DOHH2 (cell line): ENCODE results near the gene TGFBRAP1.

ENCODE experiments used
- H3F3A ChIP-seq: fragments of 200-600 bp; sonication (generic), shearing (Covaris generic); 2 replicates; pipeline ENCODE4 v1.6.0; 2016; ENCODE audit warnings: antibody characterized with exemption, mild to moderate bottlenecking; ENCODE audit not compliant: control insufficient read depth, insufficient read depth
- H3K27ac ChIP-seq: fragments of 200-600 bp; sonication (generic); 2 replicates; pipeline ENCODE4 v1.5.1; 2014; ENCODE audit warnings: low read depth, mild to moderate bottlenecking, low read length, moderate library complexity
- H3K27me3 ChIP-seq: fragments of 200-600 bp; sonication (generic); 2 replicates; pipeline ENCODE4 v1.6.1; 2014; ENCODE audit warnings: mild to moderate bottlenecking, low read length, mixed read lengths; ENCODE audit not compliant: control insufficient read depth
- H3K36me3 ChIP-seq: fragments of 200-600 bp; sonication (generic); 2 replicates; pipeline ENCODE4 v1.6.1; 2014; ENCODE audit warnings: mild to moderate bottlenecking, low read length, moderate library complexity, mixed read lengths; ENCODE audit not compliant: control insufficient read depth
- H3K4me1 ChIP-seq: fragments of 200-600 bp; sonication (generic); 2 replicates; pipeline ENCODE4 v1.6.1; 2014; ENCODE audit warnings: mild to moderate bottlenecking, low read length, mixed read lengths; ENCODE audit not compliant: control insufficient read depth
- H3K4me2 ChIP-seq: fragments of 200-600 bp; sonication (generic); 2 replicates; pipeline ENCODE4 v1.6.0; 2014; ENCODE audit warnings: mild to moderate bottlenecking, low read length, moderate library complexity
- H3K4me3 ChIP-seq: fragments of 200-600 bp; sonication (generic); 2 replicates; pipeline ENCODE4 v1.5.1; 2014; ENCODE audit warnings: mild to moderate bottlenecking, low read length, mixed read lengths
- H3K79me2 ChIP-seq: fragments of 200-600 bp; sonication (generic); 2 replicates; pipeline ENCODE4 v1.6.1; 2014; ENCODE audit warnings: mild to moderate bottlenecking, low read length, mixed read lengths; ENCODE audit not compliant: control insufficient read depth
- H3K9me2 ChIP-seq: fragments of 200-600 bp; sonication (generic); replicated peaks from 2 replicates; pipeline ENCODE4 v1.6.1; 2014; ENCODE audit warnings: mild to moderate bottlenecking, low read length, mixed read lengths; ENCODE audit not compliant: control insufficient read depth
- H3K9me3 ChIP-seq: fragments of 200-600 bp; sonication (generic); 2 replicates; pipeline ENCODE4 v1.6.1; 2014; ENCODE audit warnings: antibody characterized with exemption, low read length, mixed read lengths; ENCODE audit not compliant: control insufficient read depth, insufficient read depth
- H4K20me1 ChIP-seq: fragments of 200-600 bp; sonication (generic); 2 replicates; pipeline ENCODE4 v1.6.0; 2014; ENCODE audit warnings: low read depth, mild to moderate bottlenecking, antibody characterized with exemption, low read length, moderate library complexity; ENCODE audit not compliant: control insufficient read depth, insufficient read depth
- EZH2phosphoT487 ChIP-seq: fragments of 200-600 bp; sonication (generic); IDR thresholded peaks from 2 replicates; pipeline ENCODE4 v1.6.1; 2017; ENCODE audit warnings: borderline replicate concordance, mild to moderate bottlenecking, antibody characterized with exemption, low read length, moderate library complexity, mixed read lengths
- TF ChIP-seq, protein P1 (sequence below): fragments of 200-600 bp; sonication (generic); IDR thresholded peaks from one replicate; pipeline ENCODE4 v1.5.1; 2014; ENCODE audit warnings: antibody characterized with exemption, mild to moderate bottlenecking, low read depth, low read length; ENCODE audit not compliant: poor library complexity, severe bottlenecking

TGFBRAP1 gene

DNA sequence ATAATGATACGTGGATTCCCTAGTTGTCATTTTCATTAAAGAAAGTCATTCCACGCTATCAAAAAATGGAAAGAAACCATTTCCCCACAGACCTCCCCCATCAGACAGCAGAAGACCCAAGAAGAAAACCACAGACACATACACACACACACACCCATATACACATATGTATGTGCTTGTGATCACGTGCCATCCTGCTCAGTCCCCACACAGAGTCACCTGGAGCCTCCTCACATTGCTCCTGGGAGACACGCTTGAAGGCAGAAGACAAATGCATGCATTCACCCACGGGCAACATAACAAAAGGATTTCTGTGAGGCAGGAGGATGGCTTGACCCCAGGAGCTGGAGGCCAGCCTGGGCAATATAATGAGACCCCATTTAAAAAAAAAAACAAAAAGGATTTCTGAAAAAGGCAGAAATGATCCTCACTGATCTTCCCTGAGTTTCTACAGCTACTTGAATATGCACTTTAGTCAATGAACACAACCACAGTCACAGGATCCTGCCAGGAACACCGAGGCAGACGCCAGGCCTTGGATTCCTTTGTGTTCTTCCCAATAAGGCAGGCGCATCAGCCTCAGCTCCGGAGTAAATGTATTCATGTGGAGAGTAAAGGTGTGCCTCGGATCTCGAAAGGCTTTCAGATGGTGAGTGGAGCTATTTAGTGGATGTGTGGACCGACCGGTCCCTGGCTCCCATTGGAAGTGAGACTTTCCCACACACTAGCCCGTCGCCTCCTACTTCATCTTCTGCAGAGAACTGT, 21.0 kb downstream of the TGFBRAP1 start:
- Histone ChIP-seq H3K4me1 (peaks cover 16% of the 10 kb centered on the region), H3K27ac (no peak overlapping the region), H3K9me2 (no peaks in the 10 kb centered on the region), H3K4me3 (no peak overlapping the region), H3K9me3 (no peaks in the 10 kb centered on the region), H3K27me3 (no peaks in the 10 kb centered on the region), H3K36me3 (peaks cover 40% of the 10 kb centered on the region), H3F3A (no peaks in the 10 kb centered on the region), H3K4me2 (no peak overlapping the region), H4K20me1 (0 out of 2 replicates have a peak, but pooled peaks cover 9% of the 10 kb centered on the region), H3K79me2 (peaks cover 99% of the 10 kb centered on the region)
- TF ChIP-seq EZH2phosphoT487: no peak
- TF ChIP-seq, protein P1, sequence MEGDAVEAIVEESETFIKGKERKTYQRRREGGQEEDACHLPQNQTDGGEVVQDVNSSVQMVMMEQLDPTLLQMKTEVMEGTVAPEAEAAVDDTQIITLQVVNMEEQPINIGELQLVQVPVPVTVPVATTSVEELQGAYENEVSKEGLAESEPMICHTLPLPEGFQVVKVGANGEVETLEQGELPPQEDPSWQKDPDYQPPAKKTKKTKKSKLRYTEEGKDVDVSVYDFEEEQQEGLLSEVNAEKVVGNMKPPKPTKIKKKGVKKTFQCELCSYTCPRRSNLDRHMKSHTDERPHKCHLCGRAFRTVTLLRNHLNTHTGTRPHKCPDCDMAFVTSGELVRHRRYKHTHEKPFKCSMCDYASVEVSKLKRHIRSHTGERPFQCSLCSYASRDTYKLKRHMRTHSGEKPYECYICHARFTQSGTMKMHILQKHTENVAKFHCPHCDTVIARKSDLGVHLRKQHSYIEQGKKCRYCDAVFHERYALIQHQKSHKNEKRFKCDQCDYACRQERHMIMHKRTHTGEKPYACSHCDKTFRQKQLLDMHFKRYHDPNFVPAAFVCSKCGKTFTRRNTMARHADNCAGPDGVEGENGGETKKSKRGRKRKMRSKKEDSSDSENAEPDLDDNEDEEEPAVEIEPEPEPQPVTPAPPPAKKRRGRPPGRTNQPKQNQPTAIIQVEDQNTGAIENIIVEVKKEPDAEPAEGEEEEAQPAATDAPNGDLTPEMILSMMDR: no peak

- H3K27me3 ChIP-seq: no peaks in the 10 kb centered on the region
- H3K36me3 ChIP-seq: peaks cover 46% of the 10 kb centered on the region
- H3K79me2 ChIP-seq: peaks cover 99% of the 10 kb centered on the region
- TF ChIP-seq EZH2phosphoT487: no peak
- TF ChIP-seq, protein P1: no peak
- no peak overlapping the region for H3K4me3 ChIP-seq
- H3K4me2 ChIP-seq: no peak overlapping the region
- H3K4me1 ChIP-seq: peaks cover 11% of the 10 kb centered on the region
- H3F3A ChIP-seq: no peaks in the 10 kb centered on the region
- H3K9me2 ChIP-seq: no peaks in the 10 kb centered on the region
- no peak overlapping the region for H3K27ac ChIP-seq
- no peaks in the 10 kb centered on the region for H3K9me3 ChIP-seq
- H4K20me1 ChIP-seq: 0 out of 2 replicates have a peak, but pooled peaks cover 7% of the 10 kb centered on the region
Observed at GRCh38 chr2:105307962-105308361, 21.6 kb downstream of the TGFBRAP1 start.

- Histone ChIP-seq H4K20me1 (0 out of 2 replicates have a peak, but pooled peaks cover 7% of the 10 kb centered on the region), H3K36me3 (peaks cover 48% of the 10 kb centered on the region), H3K79me2 (peaks cover 99% of the 10 kb centered on the region)
Observed at GRCh38 chr2:105307550-105307949, 22.0 kb downstream of the TGFBRAP1 start.

More at GRCh38 chr2:105307550-105307949, 22.0 kb downstream of the TGFBRAP1 start:
- Histone ChIP-seq H3K4me1 (peaks cover 11% of the 10 kb centered on the region), H3K27me3 (no peaks in the 10 kb centered on the region), H3K9me2 (no peaks in the 10 kb centered on the region), H3K4me2 (no peak overlapping the region), H3K4me3 (no peak overlapping the region), H3K27ac (no peak overlapping the region), H3K9me3 (no peaks in the 10 kb centered on the region), H3F3A (no peaks in the 10 kb centered on the region)
- no peak for TF ChIP-seq EZH2phosphoT487
- TF ChIP-seq, protein P1: no peak
